Activated naive CD4-positive, alpha-beta T cell treated with Interleukin-2 at 50 U/mL for 16 hours (primary cell): ENCODE results near the gene RGS3.
"Not testable (repeated sequence)": the region's sequence is repeated elsewhere in the genome, so short reads cannot be mapped to it uniquely, and the experiment has no call there.

ENCODE experiments used
- DNase-seq: peaks from one replicate; pipeline ENCODE4 v3.0.0-alpha.2; 2020

RGS3 gene

GRCh38 chr9:113532809-113533190, 69.3 kb downstream of the RGS3 start:
- no peak for DNase-seq

GRCh38 chr9:113533335-113534225, 70.1 kb downstream of the RGS3 start:
- DNase-seq: no peak

DNA sequence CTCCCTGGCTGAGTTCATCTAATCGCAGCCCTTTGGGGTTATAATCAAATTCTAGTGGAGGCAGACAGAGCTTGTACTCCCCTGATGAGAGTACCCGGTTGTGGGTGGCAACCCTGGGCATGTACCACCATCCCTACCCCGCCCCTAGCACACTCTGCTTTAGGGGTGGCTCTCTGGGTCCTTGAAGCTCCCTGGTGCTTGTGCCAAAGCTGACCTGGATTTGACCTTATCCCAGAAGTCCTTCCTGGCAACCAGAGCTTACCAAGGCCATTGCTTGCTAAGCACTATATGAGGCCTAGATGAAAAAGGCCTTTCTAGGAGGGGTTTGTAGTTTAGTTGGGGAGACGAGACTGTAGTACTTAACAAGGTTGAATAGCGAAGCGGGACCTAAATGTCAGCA, 72.2 kb downstream of the RGS3 start:
- DNase-seq: no peak

- DNase-seq: no peak
Observed at GRCh38 chr9:113536166-113536482, 72.6 kb downstream of the RGS3 start.

- DNase-seq: no peak
Observed at GRCh38 chr9:113536483-113537228, 73.1 kb downstream of the RGS3 start.

- no peak for DNase-seq
Observed at GRCh38 chr9:113537229-113537810, 73.8 kb downstream of the RGS3 start.

DNA sequence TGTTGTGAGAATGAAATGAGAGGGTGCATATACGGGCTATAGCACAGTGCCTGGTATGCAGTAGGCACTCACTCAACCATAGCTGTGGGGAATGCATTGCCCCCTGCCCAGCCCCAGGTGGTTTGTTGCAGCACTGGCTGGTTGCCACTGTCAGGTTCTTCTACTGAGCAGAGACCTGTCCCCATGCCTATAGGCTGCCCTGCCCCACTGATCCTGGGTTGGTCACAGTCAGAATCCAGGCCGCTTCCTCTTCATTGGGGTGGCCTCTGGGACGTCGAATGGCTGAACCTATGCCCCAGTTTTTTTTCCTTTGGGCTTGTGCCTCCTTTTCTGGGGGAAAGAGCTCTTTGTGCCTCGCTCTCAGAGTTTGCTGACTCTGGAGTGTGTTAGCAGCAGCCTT, 74.6 kb downstream of the RGS3 start:
- no peak for DNase-seq

- DNase-seq: no peak
Observed at GRCh38 chr9:113538701-113539430, 75.3 kb downstream of the RGS3 start.

- DNase-seq: no peak
Observed at GRCh38 chr9:113540466-113540865, 76.9 kb downstream of the RGS3 start.

DNA sequence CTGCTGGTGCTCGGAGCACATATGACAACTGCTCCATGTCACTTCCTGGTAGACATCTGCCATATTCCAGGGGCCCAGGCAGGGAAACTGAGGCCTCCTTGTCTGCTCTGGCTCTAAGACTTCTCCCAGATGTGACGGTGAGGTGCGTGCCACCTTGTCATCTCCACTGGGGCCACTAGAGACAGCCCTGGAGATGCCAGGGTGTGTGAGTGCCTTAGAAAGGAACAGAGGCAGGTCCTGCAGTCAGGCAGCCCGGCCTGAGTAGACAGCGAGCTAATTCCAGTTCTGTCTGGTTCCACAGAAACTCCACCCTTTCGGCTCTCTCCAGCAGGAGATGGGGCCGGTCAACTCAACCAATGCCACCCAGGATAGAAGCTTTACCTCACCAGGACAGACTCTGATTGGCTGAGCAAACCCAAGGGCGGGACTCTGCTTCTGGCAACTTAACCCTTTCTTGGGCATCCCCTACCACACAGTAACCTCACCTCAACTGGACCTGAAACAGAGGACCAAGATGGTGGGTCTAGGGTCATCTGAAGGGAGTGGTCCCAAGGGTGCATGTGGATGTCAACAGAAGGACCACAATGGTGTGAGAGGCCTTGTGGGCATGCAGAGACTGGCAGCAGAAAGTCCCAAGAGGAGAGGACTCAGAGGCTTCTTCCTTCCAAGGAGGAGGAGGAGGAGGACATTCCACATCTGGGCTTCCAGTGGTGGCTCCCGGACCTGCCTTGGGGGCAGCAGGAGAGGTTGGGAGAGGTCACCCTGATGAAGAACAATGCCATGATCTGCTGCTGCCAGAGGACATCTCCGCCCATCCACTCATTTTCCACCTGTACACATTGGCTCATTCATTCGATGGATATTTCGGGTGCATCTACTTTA, 77.7 kb downstream of the RGS3 start:
- no peak for DNase-seq

DNA sequence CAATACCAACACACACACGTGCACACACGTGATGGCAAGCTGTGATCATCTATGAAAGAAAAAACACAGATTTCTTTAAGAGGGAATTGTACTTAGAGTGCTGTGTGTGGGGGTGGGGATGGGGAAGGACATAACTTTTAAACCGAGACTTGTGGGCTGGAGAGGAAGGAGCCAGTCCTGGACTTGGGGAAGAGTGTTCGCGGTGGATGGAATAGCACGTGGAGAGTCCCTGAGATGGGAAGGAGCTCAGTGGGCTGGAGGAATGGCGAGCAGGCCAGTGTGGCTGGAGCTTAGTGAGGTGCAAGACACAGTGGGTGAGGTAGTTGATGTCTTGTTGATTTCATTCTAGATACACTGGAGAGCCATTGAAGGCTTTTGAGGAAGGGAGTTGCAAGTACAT, 78.5 kb downstream of the RGS3 start:
- DNase-seq: no peak

- DNase-seq: no peak
Observed at GRCh38 chr9:113542741-113543140, 79.2 kb downstream of the RGS3 start.

- no peak for DNase-seq
Observed at GRCh38 chr9:113543296-113543981, 79.9 kb downstream of the RGS3 start.

GRCh38 chr9:113543982-113544303, 80.4 kb downstream of the RGS3 start:
- DNase-seq: no peak

GRCh38 chr9:113545068-113545467, 81.5 kb downstream of the RGS3 start:
- no peak for DNase-seq

- no peak for DNase-seq
Observed at GRCh38 chr9:113546566-113546965, 83.0 kb downstream of the RGS3 start.

GRCh38 chr9:113547501-113547900, 84.0 kb downstream of the RGS3 start:
- DNase-seq: no peak

GRCh38 chr9:113548221-113549041, 84.9 kb downstream of the RGS3 start:
- peak; percentile 19 for DNase-seq

- not testable (repeated sequence) for DNase-seq
Observed at GRCh38 chr9:113549892-113550291, 86.4 kb downstream of the RGS3 start.

DNA sequence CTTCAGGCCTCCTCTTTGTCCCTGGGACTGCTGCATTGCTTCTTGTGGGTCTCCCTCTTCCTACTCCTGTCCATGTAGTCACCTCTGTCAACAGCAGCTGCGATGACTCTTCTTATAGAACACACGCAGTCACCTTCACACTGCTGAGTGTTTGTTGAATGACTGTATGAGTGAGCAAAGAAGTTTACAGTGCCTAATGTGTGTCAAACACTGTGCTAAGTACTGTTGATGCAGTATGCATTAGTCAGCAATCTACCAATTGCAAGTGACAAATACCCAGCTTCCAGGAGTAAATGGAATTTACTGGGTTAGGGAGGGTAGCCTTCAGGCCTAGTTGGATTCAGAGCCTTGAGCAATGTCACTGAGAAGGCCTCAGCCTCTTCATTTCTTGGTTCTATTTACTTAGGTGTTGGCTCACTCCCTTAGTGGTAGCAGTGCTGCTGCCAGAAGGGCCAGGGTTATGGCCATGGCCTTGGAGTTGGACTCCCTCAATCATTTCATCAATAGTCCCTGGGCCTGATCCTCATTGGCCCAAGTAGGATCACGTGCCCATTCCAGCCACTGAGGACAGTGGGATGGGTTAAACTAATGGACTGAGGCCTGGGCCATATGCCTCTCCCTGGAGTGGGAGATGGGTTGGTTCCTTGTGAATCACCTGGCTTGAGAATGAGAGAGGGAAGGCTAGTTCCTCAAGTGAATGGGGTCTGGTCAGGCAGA, 93.5 kb downstream of the RGS3 start:
- DNase-seq: no peak
